Lung (tissue), 12 donors: Measurements from ENCODE around the gene OR2D2. TPM values are rescaled to one million over a fixed set of nuclear protein-coding genes. Genes with fewer than 3 reads are reported as not detected.
"Not testable (repeated sequence)": the region's sequence is repeated elsewhere in the genome, so short reads cannot be mapped to it uniquely, and the experiment has no call there.

ENCODE experiments used
- ATAC-seq: fragments of 200-7000 bp; cut with Tn5 transposase; one replicate; pipeline ENCODE4 v1.9.1; 2020; ENCODE audit warnings: moderate number of reproducible peaks; ENCODE audit not compliant: insufficient read depth, low FRiP score
- DNase-seq, 3 donors: peaks; one replicate each; pipeline ENCODE4 v3.0.0-alpha.2; 2013 to 2017
- H3K27ac ChIP-seq, 2 donors: one replicate each; pipeline ENCODE4 v1.5.1; 2013; ENCODE audit warnings: mild to moderate bottlenecking in 2 of 2, moderate library complexity in 2 of 2, control low read depth in 1 of 2, inconsistent platforms in 1 of 2, low read depth in 1 of 2, low read length in 1 of 2
- H3K27me3 ChIP-seq, 3 donors: one replicate each; pipeline ENCODE4 v1.5.1; 2013; ENCODE audit warnings: low read length in 2 of 3; ENCODE audit not compliant: control insufficient read depth in 3 of 3, insufficient read depth in 3 of 3
- H3K36me3 ChIP-seq, 4 donors: one replicate each; pipeline ENCODE4 v1.5.1; 2013; ENCODE audit warnings: low read length in 4 of 4, mild to moderate bottlenecking in 1 of 4, moderate library complexity in 1 of 4; ENCODE audit not compliant: control insufficient read depth in 4 of 4, insufficient read depth in 4 of 4
- H3K4me1 ChIP-seq, 5 donors: one replicate each; pipeline ENCODE4 v1.5.1; 2013; ENCODE audit warnings: low read length in 5 of 5, mild to moderate bottlenecking in 2 of 5, moderate library complexity in 1 of 5; ENCODE audit not compliant: control insufficient read depth in 5 of 5, insufficient read depth in 5 of 5
- H3K4me3 ChIP-seq: one replicate; pipeline ENCODE4 v1.5.1; 2013; ENCODE audit warnings: mild to moderate bottlenecking, control low read depth, moderate library complexity
- H3K9ac ChIP-seq, 2 donors: one replicate each; pipeline ENCODE4 v1.5.1; 2013; ENCODE audit warnings: low read length in 2 of 2, control low read depth in 1 of 2; ENCODE audit not compliant: insufficient read depth in 1 of 2
- H3K9me3 ChIP-seq, 4 donors: one replicate each; pipeline ENCODE4 v1.5.1; 2013; ENCODE audit warnings: low read length in 3 of 4, mild to moderate bottlenecking in 1 of 4, moderate library complexity in 1 of 4; ENCODE audit not compliant: control insufficient read depth in 4 of 4, insufficient read depth in 3 of 4
- WGBS, 2 donors: extraction: QIAGEN DNeasy Blood & Tissue Kit; methylation state at CpG; one replicate each; pipeline ENCODE4 v1.1.7; 2013; 5-methylcytosine and 5-hydroxymethylcytosine counted together
- polyA plus RNA-seq, 2 donors: library from polyadenylated mRNA; stranded (reverse); fragments of 200-250 nt; gene quantifications; one replicate each; pipeline ENCODE4 v1.2.1, GENCODE V29; 2013
- total RNA-seq, 2 donors: library from RNA; depleted of rRNA in 1 of 2; stranded (reverse); fragments of >200 nt in 1 of 2; gene quantifications; one replicate each; pipeline ENCODE4 v1.2.1, GENCODE V29; 2014 to 2021
- TF ChIP-seq, protein P1 (sequence below): IDR thresholded peaks from 2 replicates; pipeline ENCODE4 v1.5.1; 2012; ENCODE audit warnings: mild to moderate bottlenecking; ENCODE audit errors: control extremely low read depth, extremely low read depth
- donor health status: control.
- donor health status: control.
- donor health status: Bipolar disorder and iron deficiency.
- donor health status: healthy.
- donor health status: DM: yes; HTN: yes; CAD: no.

The OR2D2 gene
- total and polyA plus RNA-seq, 4 donors = 0.25 TPM; not detected in 3

GRCh38 chr11:6894097-6894496, 1.8 kb upstream of the OR2D2 start:
- no peak for DNase-seq
- Histone ChIP-seq H3K9me3 (no peaks in the 10 kb centered on the region), H3K27ac (no peak overlapping the region), H3K4me3 (no peak overlapping the region), H3K4me1 (no peaks in the 10 kb centered on the region), H3K27me3 (no peaks in the 10 kb centered on the region), H3K9ac (no peak overlapping the region), H3K36me3 (no peaks in the 10 kb centered on the region)
- TF ChIP-seq, protein P1, sequence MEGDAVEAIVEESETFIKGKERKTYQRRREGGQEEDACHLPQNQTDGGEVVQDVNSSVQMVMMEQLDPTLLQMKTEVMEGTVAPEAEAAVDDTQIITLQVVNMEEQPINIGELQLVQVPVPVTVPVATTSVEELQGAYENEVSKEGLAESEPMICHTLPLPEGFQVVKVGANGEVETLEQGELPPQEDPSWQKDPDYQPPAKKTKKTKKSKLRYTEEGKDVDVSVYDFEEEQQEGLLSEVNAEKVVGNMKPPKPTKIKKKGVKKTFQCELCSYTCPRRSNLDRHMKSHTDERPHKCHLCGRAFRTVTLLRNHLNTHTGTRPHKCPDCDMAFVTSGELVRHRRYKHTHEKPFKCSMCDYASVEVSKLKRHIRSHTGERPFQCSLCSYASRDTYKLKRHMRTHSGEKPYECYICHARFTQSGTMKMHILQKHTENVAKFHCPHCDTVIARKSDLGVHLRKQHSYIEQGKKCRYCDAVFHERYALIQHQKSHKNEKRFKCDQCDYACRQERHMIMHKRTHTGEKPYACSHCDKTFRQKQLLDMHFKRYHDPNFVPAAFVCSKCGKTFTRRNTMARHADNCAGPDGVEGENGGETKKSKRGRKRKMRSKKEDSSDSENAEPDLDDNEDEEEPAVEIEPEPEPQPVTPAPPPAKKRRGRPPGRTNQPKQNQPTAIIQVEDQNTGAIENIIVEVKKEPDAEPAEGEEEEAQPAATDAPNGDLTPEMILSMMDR = no peak
- ATAC-seq = no peak

DNA sequence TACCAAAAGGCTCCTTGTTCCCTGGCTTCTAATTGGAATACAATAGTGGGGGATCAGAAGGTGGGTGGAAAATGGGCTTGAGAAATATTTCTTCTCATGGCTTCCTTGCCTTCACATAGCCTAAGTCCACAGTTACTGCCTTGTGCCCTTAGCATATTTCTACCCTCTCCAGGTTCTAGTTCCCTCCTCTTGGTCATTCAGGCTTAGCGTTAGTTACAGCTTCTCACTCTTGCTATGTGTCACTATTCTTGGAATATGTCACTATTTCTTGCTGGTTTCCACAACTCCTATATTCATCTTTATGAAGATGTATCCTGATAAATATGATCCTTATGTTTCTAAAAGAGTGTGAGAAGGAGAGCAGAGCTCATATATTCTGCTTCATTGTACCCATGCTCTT, 2.5 kb downstream of the OR2D2 start:
- Histone ChIP-seq H3K27ac (no peak overlapping the region), H3K9ac (no peak overlapping the region), H3K9me3 (no peaks in the 10 kb centered on the region), H3K36me3 (no peaks in the 10 kb centered on the region), H3K4me3 (no peak overlapping the region), H3K27me3 (no peaks in the 10 kb centered on the region), H3K4me1 (no peaks in the 10 kb centered on the region)
- ATAC-seq (no peak), DNase-seq (no peak)
- TF ChIP-seq, protein P1 = no peak
- 79 to 97% methylated on average over 1 of the region's 1 CpG for WGBS, 2 donors

DNA sequence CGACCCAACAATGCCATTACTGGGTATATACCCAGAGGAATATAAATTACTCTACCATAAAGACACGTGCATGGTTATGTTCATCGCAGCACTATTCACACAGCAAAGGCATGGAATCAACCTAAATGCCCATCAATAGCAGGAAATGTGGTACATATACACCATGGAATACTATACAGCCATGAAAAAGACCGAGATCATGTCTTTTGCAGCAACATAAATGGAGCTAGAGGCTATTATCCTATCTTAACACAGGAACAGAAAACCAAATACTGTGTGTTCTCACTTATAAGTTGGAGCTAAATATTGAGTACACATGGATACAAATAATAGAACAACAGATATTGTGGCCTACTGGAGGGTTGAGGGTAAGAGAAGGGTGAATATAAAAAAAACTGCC, 3.5 kb downstream of the OR2D2 start:
- Histone ChIP-seq H3K9me3 (no peaks in the 10 kb centered on the region), H3K27me3 (no peaks in the 10 kb centered on the region), H3K4me3 (no peak overlapping the region), H3K36me3 (no peaks in the 10 kb centered on the region), H3K27ac (no peak overlapping the region), H3K4me1 (no peaks in the 10 kb centered on the region), H3K9ac (no peak overlapping the region)
- WGBS, 2 donors = 88 to 91% methylated on average over 4 of the region's 4 CpGs
- TF ChIP-seq, protein P1 = no peak
- ATAC-seq (no peak), DNase-seq (no peak)

GRCh38 chr11:6887711-6888110, 4.6 kb downstream of the OR2D2 start:
- H3K36me3 ChIP-seq, H3K9me3 ChIP-seq, ATAC-seq, DNase-seq, H3K9ac ChIP-seq, H3K27me3 ChIP-seq, H3K4me1 ChIP-seq, H3K4me3 ChIP-seq, H3K27ac ChIP-seq: not testable (repeated sequence)
- WGBS, 2 donors = 93 to 94% methylated on average over 5 of the region's 5 CpGs
